MM.1S (cell line): ENCODE data around the gene RFTN1.

Experiments used
- EZH2 ChIP-seq: fragments of 300-600 bp; sonication (generic); optimal IDR thresholded peaks from 2 replicates; pipeline ENCODE3; 2017; ENCODE audit warnings: low read depth, mild to moderate bottlenecking, antibody characterized with exemption, low read length, mixed read lengths
- EZH2phosphoT487 ChIP-seq: fragments of 300-600 bp; sonication (generic); IDR thresholded peaks from 2 replicates; pipeline ENCODE4 v1.6.1; 2018; ENCODE audit warnings: antibody characterized with exemption, low read length
- TF ChIP-seq, protein P1 (sequence below): fragments of 300-600 bp; sonication (generic); IDR thresholded peaks from 2 replicates; pipeline ENCODE4 v1.5.1; 2016; ENCODE audit warnings: antibody characterized with exemption, low read length, mixed read lengths

DNA sequence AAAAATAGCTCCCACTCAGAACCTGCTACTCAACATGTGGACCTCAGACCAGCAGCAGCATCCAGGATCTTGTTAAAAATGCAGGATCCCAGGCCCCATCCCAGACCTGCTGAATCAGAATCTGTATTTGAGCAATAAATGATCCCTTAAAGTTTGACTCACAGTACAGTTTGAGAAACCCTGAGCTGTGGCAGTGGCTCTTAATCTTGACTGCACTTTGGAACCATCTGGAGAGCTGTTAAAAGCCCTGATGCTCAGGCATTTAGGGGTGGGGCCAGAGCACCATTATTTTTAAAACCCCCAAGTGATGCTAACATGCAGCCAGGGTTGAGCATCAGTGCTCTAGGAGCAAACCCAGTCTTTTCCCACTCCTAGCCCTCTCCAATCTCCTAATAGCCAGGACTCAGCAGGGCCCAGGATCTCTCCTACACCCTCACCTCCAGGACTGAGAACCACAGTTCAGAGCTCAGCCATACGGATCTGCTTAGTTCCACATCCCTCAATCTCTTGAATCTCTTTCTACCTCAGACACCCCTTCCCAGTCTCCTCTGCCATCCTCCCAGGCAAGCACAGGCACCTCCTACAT, 10.2 kb downstream of the RFTN1 start:
- TF ChIP-seq, protein P1, sequence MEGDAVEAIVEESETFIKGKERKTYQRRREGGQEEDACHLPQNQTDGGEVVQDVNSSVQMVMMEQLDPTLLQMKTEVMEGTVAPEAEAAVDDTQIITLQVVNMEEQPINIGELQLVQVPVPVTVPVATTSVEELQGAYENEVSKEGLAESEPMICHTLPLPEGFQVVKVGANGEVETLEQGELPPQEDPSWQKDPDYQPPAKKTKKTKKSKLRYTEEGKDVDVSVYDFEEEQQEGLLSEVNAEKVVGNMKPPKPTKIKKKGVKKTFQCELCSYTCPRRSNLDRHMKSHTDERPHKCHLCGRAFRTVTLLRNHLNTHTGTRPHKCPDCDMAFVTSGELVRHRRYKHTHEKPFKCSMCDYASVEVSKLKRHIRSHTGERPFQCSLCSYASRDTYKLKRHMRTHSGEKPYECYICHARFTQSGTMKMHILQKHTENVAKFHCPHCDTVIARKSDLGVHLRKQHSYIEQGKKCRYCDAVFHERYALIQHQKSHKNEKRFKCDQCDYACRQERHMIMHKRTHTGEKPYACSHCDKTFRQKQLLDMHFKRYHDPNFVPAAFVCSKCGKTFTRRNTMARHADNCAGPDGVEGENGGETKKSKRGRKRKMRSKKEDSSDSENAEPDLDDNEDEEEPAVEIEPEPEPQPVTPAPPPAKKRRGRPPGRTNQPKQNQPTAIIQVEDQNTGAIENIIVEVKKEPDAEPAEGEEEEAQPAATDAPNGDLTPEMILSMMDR: no peak
- TF ChIP-seq EZH2 (no peak), EZH2phosphoT487 (no peak)
